HepG2 (cell line): Measurements from ENCODE around the gene KRTAP10-10. TPM values are rescaled to one million over a fixed set of nuclear protein-coding genes. Genes with fewer than 3 reads are reported as not detected.

Experiments
- ATAC-seq: fragments of 200-7000 bp; cut with Tn5 transposase; 3 replicates; pipeline ENCODE4 v1.9.1; 2020; ENCODE audit warnings: mild to moderate bottlenecking, moderate library complexity
- BruUV-seq: library from RNA; stranded (reverse); fragments of 400-500 nt; replicated peaks from 2 replicates; lab custom pipeline; 2021; lab: Mats Ljungman, UMichigan
- CTCF ChIA-PET: fragments of 300-600 bp; formaldehyde crosslinking; extraction: SDS; loops from one replicate; lab custom pipeline; 2021; ENCODE audit warnings: low total read pairs, inconsistent platforms, low intra/inter-chr PET ratio; lab: Yijun Ruan, JAX
- POLR2A ChIA-PET: fragments of 350-600 bp; sonication (Branson Sonifier 250); formaldehyde crosslinking; loops from one replicate; lab custom pipeline; 2020; ENCODE audit warnings: antibody characterized with exemption, inconsistent platforms; lab: Yijun Ruan, JAX
- DNase-seq: peaks from one replicate; pipeline ENCODE4 v3.0.0-alpha.2; 2015; ENCODE audit warnings: low spot score
- FAIRE-seq: peaks from 3 replicates; lab custom pipeline; 2011; peaks lifted over from hg19 to GRCh38; lab: Jason Lieb, UNC
- H2AFZ ChIP-seq: one replicate; pipeline ENCODE4 v1.6.1; 2011; ENCODE audit warnings: low read length, inconsistent platforms
- H3K27ac ChIP-seq: fragments of 300-600 bp; 3 replicates; pipeline ENCODE4 v1.8.0; 2011; ENCODE audit warnings: mixed run types, mild to moderate bottlenecking, mixed read lengths, low read length, inconsistent platforms; ENCODE audit not compliant: insufficient read depth; ENCODE audit errors: extremely low read length
- H3K27me3 ChIP-seq, 2 experiments: fragments of 200-600 bp in 1 of 2; 2 replicates in 1 of 2; 3 replicates in 1 of 2; pipeline versions ENCODE4 v1.6.0 to v1.8.0; 2011; ENCODE audit warnings: low read length in 2 of 2, mild to moderate bottlenecking in 2 of 2, moderate library complexity in 2 of 2, inconsistent platforms in 1 of 2; ENCODE audit not compliant: insufficient read depth in 2 of 2, control insufficient read depth in 1 of 2
- H3K36me3 ChIP-seq, 2 experiments: fragments of 200-600 bp in 1 of 2; replicated peaks in 1 of 2; 2 replicates in 1 of 2; 3 replicates in 1 of 2; pipeline versions ENCODE4 v1.5.1 to v1.8.0; 2011; ENCODE audit warnings: low read length in 2 of 2, inconsistent platforms in 1 of 2; ENCODE audit not compliant: insufficient read depth in 2 of 2, control insufficient read depth in 1 of 2
- H3K4me1 ChIP-seq: 2 replicates; pipeline ENCODE4 v1.5.1; 2012; ENCODE audit warnings: low read length, inconsistent platforms; ENCODE audit not compliant: insufficient read depth
- H3K4me2 ChIP-seq: 2 replicates; pipeline ENCODE4 v1.6.0; 2011; ENCODE audit warnings: low read depth, low read length, inconsistent platforms
- H3K4me3 ChIP-seq, 3 experiments: fragments of 200-600 bp in 1 of 3; sonication (generic), shearing (Covaris generic) in 1 of 3; replicated peaks in 1 of 3; 2 replicates each; pipeline ENCODE4 v1.5.1; 2011 to 2016; ENCODE audit warnings: low read length in 3 of 3, inconsistent platforms in 2 of 3, low read depth in 2 of 3, mild to moderate bottlenecking in 2 of 3, control low read depth in 1 of 3, mixed read lengths in 1 of 3; ENCODE audit not compliant: insufficient read depth in 1 of 3
- H3K79me2 ChIP-seq: one replicate; pipeline ENCODE4 v1.6.1; 2011; ENCODE audit warnings: low read length, inconsistent platforms; ENCODE audit not compliant: insufficient read depth
- H3K9ac ChIP-seq: 2 replicates; pipeline ENCODE4 v1.6.0; 2011; ENCODE audit warnings: mild to moderate bottlenecking, low read depth, low read length, inconsistent platforms; ENCODE audit not compliant: insufficient read depth
- H3K9me3 ChIP-seq: 2 replicates; pipeline ENCODE4 v1.5.1; 2012; ENCODE audit warnings: mild to moderate bottlenecking, low read length
- H4K20me1 ChIP-seq: 2 replicates; pipeline ENCODE4 v1.6.0; 2011; ENCODE audit warnings: inconsistent platforms, mild to moderate bottlenecking, low read length, moderate library complexity; ENCODE audit not compliant: insufficient read depth
- ARHGAP35 ChIP-seq: sonication (generic); formaldehyde crosslinking; IDR thresholded peaks from 2 replicates; pipeline ENCODE4 v1.9.0; 2022; ENCODE audit warnings: mild to moderate bottlenecking, inconsistent platforms, moderate library complexity, missing genetic modification reagents, borderline replicate concordance
- ATF2 ChIP-seq: sonication (generic); formaldehyde crosslinking; IDR thresholded peaks from 2 replicates; pipeline ENCODE4 v1.4.0; 2020; ENCODE audit warnings: missing genetic modification reagents
- JUN ChIP-seq: sonication (generic); formaldehyde crosslinking; IDR thresholded peaks from 2 replicates; pipeline ENCODE4 v1.4.0; 2020; ENCODE audit warnings: mild to moderate bottlenecking, missing genetic modification reagents
- PITX1 ChIP-seq: sonication (generic); formaldehyde crosslinking; IDR thresholded peaks from 2 replicates; pipeline ENCODE4 v1.5.1; 2020; ENCODE audit warnings: mild to moderate bottlenecking, missing genetic modification reagents
- PRDM15 ChIP-seq: sonication (generic); formaldehyde crosslinking; IDR thresholded peaks from 2 replicates; pipeline ENCODE4 v1.4.0; 2020; ENCODE audit warnings: missing genetic modification reagents
- SP4 ChIP-seq: sonication (generic); formaldehyde crosslinking; IDR thresholded peaks from 2 replicates; pipeline ENCODE4 v1.8.1; 2023; ENCODE audit warnings: mild to moderate bottlenecking, missing genetic modification reagents
- SSRP1 ChIP-seq: IDR thresholded peaks from 2 replicates; pipeline ENCODE4 v1.6.1; 2016; ENCODE audit warnings: control low read depth
- STAT6 ChIP-seq: sonication (generic); formaldehyde crosslinking; IDR thresholded peaks from 2 replicates; pipeline ENCODE4 v1.4.0; 2020; ENCODE audit warnings: missing genetic modification reagents, mild to moderate bottlenecking, borderline replicate concordance
- TFDP1 ChIP-seq: IDR thresholded peaks from 2 replicates; pipeline ENCODE4 v1.6.1; 2016; ENCODE audit warnings: missing compliant biosample characterization, missing genetic modification reagents, borderline replicate concordance
- ZNF136 ChIP-seq: sonication (generic); formaldehyde crosslinking; IDR thresholded peaks from 2 replicates; pipeline ENCODE4 v1.8.1; 2022; ENCODE audit warnings: low read depth, mild to moderate bottlenecking, moderate library complexity, missing genetic modification reagents
- ZNF589 ChIP-seq: sonication (generic); formaldehyde crosslinking; conservative IDR thresholded peaks from 2 replicates; pipeline ENCODE4 v1.8.0; 2022; ENCODE audit warnings: mild to moderate bottlenecking, moderate library complexity, missing genetic modification reagents
- ZNF597 ChIP-seq: sonication (generic); formaldehyde crosslinking; IDR thresholded peaks from 2 replicates; pipeline ENCODE4 v1.5.0; 2020; ENCODE audit warnings: missing genetic modification reagents
- WGBS: methylation state at CpG from one replicate; pipeline ENCODE4 v1.1.6; 2017; ENCODE audit warnings: low lambda C conversion rate; 5-methylcytosine and 5-hydroxymethylcytosine counted together
- in situ Hi-C: cut with HindIII; loops from 2 replicates; pipeline ENCODE4 v1.10.0; 2017; ENCODE audit warnings: low pct_unique_long_range_greater_than_20kb; ENCODE audit not compliant: extremely low pct_ligation_motif_present
- intact Hi-C: fragments of 100-400 bp; cut with micrococcal nuclease; formaldehyde crosslinking; loops from one replicate; pipeline ENCODE4 v1.10.0; 2022; ENCODE audit not compliant: unreplicated experiment
- polyA plus RNA-seq, 8 experiments: library from polyadenylated mRNA; depleted of rRNA in 3 of 8; stranded (reverse) in 7 of 8; unstranded in 1 of 8; fragments of >200 nt; fragmentation: Illumina TruSeq in 4 of 8; extraction: Trizol in 4 of 8; gene quantifications; 2 replicates each; pipeline versions ENCODE4 v1.2.1 to v1.2.3, GENCODE V29; 2011 to 2016; ENCODE audit warnings: low read depth in 4 of 8, missing spikeins in 1 of 8, mixed read lengths in 1 of 8; ENCODE audit not compliant: insufficient read depth in 1 of 8
- total RNA-seq, 5 experiments: library from RNA; depleted of rRNA; stranded (reverse); fragments of >200 nt; fragmentation: Illumina TruSeq; extraction: Trizol; gene quantifications; 2 replicates each; pipeline ENCODE4 v1.2.3, GENCODE V29; 2016; ENCODE audit warnings: low read depth in 1 of 5

The KRTAP10-10 gene
- total and polyA plus RNA-seq, 2 of the 13 experiments (the other 11 are each of a cell fraction or from before 2014, with no cell fraction given) = not detected

GRCh38 chr21:44603109-44603875, 33.9 kb upstream of the KRTAP10-10 start (continued):
- TF ChIP-seq PRDM15 (CRISPR knock-in tag) = no peak
- TF ChIP-seq ZNF136 (CRISPR knock-in tag) = no peak
- TF ChIP-seq ATF2 (CRISPR knock-in tag) = no peak
- TF ChIP-seq ZNF597 = no peak

- no peaks in the 10 kb centered on the region for H3K9me3 ChIP-seq
- intact Hi-C loops (no loop called here), in situ Hi-C loops (no loop called here)
- BruUV-seq = no TSS peak
- H3K4me3 ChIP-seq = no peak overlapping the region
- no peak overlapping the region for H3K27ac ChIP-seq
- ATAC-seq = no peak
- no peaks in the 10 kb centered on the region for H3K79me2 ChIP-seq
- WGBS = 48% methylated on average over 8 of the region's 8 CpGs
- no peaks in the 10 kb centered on the region for H3K36me3 ChIP-seq
- no peaks in the 10 kb centered on the region for H4K20me1 ChIP-seq
- no peak for FAIRE-seq
- peaks cover 0 to 1% of the 10 kb centered on the region in 2 experiments; a peak in 1 of 5 replicates for H3K27me3 ChIP-seq
- H3K9ac ChIP-seq = no peak overlapping the region
- H2AFZ ChIP-seq = no peak overlapping the region
- H3K4me1 ChIP-seq = no peaks in the 10 kb centered on the region
- POLR2A ChIA-PET = no interaction called here
- no peak for DNase-seq
- H3K4me2 ChIP-seq = no peak overlapping the region
- CTCF ChIA-PET = no interaction called here
- TF ChIP-seq PITX1 (CRISPR knock-in tag) (no peak), SP4 (CRISPR knock-in tag) (no peak), SSRP1 (no peak), ARHGAP35 (CRISPR knock-in tag) (no peak), ZNF589 (CRISPR knock-in tag) (no peak), JUN (CRISPR knock-in tag) (no peak), TFDP1 (CRISPR knock-in tag) (no peak), STAT6 (CRISPR knock-in tag) (no peak)
These were observed 33.2 kb upstream of the KRTAP10-10 start for GRCh38 chr21:44603911-44604310.
